GM12891 (cell line): Measurements from ENCODE around the gene GABRB1.

Experiments used
- POLR2A ChIP-seq: IDR thresholded peaks from 2 replicates; pipeline ENCODE4 v1.6.1; 2011; ENCODE audit warnings: low read depth, low read length, control low read depth
- POLR2AphosphoS5 ChIP-seq: IDR thresholded peaks from 2 replicates; pipeline ENCODE4 v1.6.1; 2011; ENCODE audit warnings: low read depth, low read length, control low read depth

DNA sequence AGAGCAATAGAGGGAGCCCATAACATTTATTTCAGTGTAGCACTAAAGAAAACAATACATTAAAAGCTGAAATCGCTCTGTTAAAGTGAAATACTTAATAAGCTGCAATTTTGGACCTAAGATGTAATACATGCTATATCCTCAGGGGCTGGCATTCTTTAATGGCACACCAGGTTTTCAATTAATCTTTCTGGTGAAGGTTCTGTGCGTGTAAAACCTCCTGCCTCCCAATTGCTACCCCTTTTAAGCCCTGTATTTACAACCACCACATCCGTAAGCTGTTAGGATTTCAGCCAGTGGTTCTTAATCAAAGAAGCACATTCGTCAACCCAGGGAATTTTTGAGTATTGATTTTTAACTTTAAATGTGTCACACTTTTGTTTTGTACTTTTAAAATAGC is 439.7 kb downstream of the GABRB1 start:
- TF ChIP-seq POLR2AphosphoS5 = no peak
- TF ChIP-seq POLR2A = no peak
